HAP-1 (cell line): ENCODE data around the gene CFAP74.

Experiments
- DNase-seq, 2 experiments: peaks; one replicate each; pipeline ENCODE4 v3.0.0-alpha.2; 2016 to 2020; ENCODE audit warnings: low spot score in 2 of 2
- H3K27me3 ChIP-seq: fragments of 250-450 bp; sonication (Bioruptor Pico); 2 replicates; pipeline ENCODE4 v1.5.1; 2020; ENCODE audit warnings: low read depth, mild to moderate bottlenecking, moderate library complexity
- H3K36me3 ChIP-seq: fragments of 250-450 bp; sonication (Bioruptor Pico); replicated peaks from 2 replicates; pipeline ENCODE4 v1.5.1; 2020; ENCODE audit warnings: mild to moderate bottlenecking
- H3K4me1 ChIP-seq: fragments of 250-450 bp; sonication (Bioruptor Pico); 2 replicates; pipeline ENCODE4 v1.5.1; 2020; ENCODE audit warnings: mild to moderate bottlenecking
- H3K4me3 ChIP-seq: fragments of 250-450 bp; sonication (Bioruptor Pico); 2 replicates; pipeline ENCODE4 v1.5.1; 2020; ENCODE audit warnings: mild to moderate bottlenecking, moderate library complexity
- H3K9me3 ChIP-seq: fragments of 250-450 bp; sonication (Bioruptor Pico); 2 replicates; pipeline ENCODE4 v1.5.1; 2020; ENCODE audit warnings: mild to moderate bottlenecking, moderate library complexity
- in situ Hi-C: fragments of 300-500 bp; cut with MboI; formaldehyde crosslinking; loops from 3 replicates; pipeline ENCODE4 v1.14.3; 2020; ENCODE audit warnings: low sequenced_read_pairs, inconsistent platforms, mixed read lengths

The CFAP74 gene

DNA sequence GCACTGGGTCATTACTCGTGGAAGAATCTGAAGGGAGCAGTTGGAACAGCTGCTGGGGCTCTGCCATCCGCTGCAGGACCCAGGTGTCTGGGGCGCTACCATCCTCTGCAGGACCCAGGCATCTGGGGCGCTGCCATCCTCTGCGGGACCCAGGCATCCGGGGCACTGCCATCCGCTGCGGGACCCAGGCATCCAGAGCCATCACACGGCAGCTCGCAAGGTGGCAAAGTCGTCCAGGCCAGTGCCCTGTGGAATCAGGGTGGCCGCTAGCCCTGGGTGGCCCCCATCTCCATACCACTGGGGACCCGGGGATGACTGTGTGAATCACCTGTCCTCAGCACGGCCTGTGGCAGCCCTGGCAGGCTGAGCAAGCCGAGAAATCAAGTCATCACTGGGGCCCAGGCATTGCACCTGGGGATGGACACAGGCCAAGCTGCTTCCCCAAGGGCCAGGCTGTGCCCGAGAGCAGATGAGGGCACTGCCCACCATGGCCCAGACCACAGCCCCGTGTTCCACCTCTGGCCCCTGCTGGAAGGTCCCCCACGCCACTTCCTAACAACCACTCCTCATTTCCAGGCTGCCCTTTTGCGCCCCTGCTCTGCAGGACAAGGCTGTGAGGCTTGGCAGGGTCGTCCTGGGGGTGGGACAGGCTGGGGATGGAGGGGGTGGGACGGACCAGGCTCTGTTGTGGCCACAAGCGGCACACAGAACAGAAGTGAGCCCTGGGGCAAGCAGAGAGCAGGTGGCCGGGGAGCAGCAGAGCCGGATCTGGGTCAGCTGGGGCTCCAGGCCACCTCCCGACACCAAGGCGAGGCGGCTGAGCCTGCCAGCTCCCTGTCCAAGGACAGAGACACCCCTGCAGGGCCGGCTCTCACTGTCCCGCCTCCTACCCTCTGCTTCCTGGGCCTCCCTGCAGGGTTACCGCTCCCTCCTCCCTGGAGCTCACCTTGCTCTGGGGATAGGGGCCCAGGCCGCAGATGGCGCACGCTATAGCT is 28.3 kb upstream of the CFAP74 start:
- no peak overlapping the region for H3K4me3 ChIP-seq
- H3K9me3 ChIP-seq, result no peaks in the 10 kb centered on the region
- no peaks in the 10 kb centered on the region for H3K36me3 ChIP-seq
- in situ Hi-C loops, result no loop called here
- H3K4me1 ChIP-seq, result no peaks in the 10 kb centered on the region
- H3K27me3 ChIP-seq, result no peaks in the 10 kb centered on the region
- DNase-seq, result no peak

DNA sequence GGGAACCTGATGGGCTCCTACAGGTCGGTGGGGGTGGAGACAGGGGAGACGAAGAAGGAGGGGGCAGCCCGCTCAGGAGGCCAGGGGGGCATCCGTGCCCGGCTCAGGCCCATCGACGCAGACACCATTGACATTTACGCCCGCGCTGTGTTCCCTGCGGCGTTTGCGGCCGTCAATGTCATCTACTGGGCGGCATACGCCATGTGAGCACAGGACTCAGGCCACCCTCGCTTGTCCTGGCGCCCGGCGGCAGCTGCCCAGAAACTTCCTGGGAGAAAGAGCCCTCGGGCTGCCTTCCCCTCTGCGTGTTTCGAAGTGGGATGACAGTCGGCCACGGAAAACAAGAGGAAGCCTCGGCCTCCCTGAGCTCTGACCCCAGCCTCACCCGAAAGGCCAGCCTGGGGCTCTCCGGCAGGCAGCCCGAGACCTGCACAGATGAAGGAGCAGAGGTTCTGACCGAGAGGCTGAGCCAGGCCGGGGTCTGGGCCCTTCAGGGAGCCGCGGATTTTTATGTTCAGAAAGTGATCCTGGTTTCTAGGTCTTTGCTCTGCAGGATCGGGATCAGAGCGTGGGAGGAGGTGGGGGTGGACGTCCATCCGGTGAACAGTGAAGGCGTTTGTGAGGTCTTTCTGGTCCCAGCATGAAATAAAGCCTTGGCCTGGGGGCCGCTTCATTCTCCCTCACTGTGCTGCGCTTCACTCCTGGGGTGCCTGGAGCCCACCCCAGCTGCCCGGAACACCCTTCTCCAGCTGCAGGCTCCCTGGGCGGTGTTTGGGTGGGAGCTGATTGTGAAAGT is 26.7 kb upstream of the CFAP74 start:
- H3K4me3 ChIP-seq, result no peak overlapping the region
- in situ Hi-C loops, result no loop called here
- no peaks in the 10 kb centered on the region for H3K36me3 ChIP-seq
- DNase-seq, result no peak
- H3K9me3 ChIP-seq, result no peaks in the 10 kb centered on the region
- no peaks in the 10 kb centered on the region for H3K4me1 ChIP-seq
- H3K27me3 ChIP-seq, result peaks cover 5% of the 10 kb centered on the region; the same call in 1 of the 2 replicates

DNA sequence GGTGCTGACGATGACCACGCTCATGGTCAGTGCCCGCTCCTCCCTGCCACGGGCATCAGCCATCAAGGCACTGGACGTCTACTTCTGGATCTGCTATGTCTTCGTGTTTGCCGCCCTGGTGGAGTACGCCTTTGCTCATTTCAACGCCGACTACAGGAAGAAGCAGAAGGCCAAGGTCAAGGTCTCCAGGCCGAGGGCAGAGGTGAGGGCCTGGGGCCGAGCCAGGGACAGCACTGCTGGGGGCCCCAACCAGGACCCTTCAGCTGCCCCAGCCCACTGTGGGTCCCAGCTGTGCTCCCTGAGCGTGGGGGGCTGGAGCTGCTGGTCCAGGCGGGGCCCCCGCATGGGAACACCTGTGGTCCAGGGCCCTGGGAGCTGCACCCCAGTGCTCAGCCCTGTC is 26.0 kb upstream of the CFAP74 start:
- peaks cover 5% of the 10 kb centered on the region; the same call in 1 of the 2 replicates for H3K27me3 ChIP-seq
- DNase-seq, result no peak

DNA sequence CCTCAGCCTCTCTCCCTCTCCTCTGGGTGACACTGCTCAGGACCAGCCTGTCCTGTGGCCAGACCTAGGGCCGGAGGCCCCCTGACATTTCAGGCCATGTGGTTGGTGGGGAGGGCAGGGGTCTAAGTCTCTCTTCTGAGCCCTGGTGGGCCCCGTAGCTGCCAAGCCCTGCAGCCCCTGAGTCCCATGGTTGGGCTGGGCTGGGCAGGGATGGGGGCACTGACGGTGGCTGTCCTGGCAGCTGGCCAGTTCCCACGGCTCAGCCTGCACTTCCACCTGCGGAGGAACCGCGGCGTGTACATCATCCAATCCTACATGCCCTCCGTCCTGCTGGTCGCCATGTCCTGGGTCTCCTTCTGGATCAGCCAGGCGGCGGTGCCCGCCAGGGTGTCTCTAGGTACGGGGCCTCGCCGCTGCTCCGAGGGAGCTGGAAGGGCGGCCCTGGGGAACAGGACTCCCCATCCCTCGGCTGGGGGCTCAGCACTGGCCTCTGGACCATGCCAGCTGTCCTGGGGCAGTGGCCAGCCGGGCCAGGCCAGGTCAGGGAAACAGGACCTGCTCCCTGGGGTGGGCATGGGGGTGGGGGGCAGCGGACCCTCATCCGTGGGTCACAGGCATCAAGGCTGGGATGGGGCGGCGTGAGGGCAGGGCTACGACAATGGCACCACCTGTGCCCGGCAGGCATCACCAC is 25.4 kb upstream of the CFAP74 start:
- Histone ChIP-seq H3K4me3 (no peak overlapping the region), H3K4me1 (no peaks in the 10 kb centered on the region), H3K27me3 (peaks cover 5% of the 10 kb centered on the region; the same call in 1 of the 2 replicates), H3K36me3 (no peaks in the 10 kb centered on the region), H3K9me3 (no peaks in the 10 kb centered on the region)
- in situ Hi-C loops, result no loop called here
- DNase-seq, result no peak

More for the DNA sequence above, 26.0 kb upstream of the CFAP74 start:
- in situ Hi-C loops, result no loop called here
- Histone ChIP-seq H3K9me3 (no peaks in the 10 kb centered on the region), H3K4me3 (no peak overlapping the region), H3K4me1 (no peaks in the 10 kb centered on the region), H3K36me3 (no peaks in the 10 kb centered on the region)

DNA sequence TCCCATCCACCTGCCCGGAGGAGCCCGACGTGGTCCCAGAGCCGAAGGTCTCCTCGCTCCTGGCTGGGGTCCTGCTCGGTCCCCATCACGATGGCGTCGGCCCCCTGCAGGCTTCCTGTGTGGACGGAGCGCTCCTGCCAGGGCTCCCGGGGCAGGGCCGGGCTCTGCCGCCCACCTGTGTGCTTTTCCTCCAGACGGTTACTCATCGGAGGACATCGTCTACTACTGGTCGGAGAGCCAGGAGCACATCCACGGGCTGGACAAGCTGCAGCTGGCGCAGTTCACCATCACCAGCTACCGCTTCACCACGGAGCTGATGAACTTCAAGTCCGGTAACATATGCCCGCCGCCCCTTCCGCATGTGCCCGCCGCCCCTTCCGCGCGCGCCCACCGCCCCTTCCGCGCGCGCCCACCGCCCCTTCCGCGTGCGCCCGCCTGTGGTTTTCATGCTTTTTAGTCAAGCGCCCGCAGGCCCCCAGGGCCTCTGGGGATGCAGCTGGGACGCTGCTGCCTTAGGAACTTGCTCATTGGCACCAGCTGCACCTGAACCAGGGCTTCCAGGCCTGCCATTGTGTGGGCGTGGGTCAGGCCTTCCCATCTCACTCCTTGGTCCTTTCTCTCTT is 24.5 kb upstream of the CFAP74 start:
- no peaks in the 10 kb centered on the region for H3K36me3 ChIP-seq
- H3K4me3 ChIP-seq, result no peak overlapping the region
- no peak for DNase-seq
- peaks cover 5% of the 10 kb centered on the region; the same call in 1 of the 2 replicates for H3K27me3 ChIP-seq
- H3K4me1 ChIP-seq, result no peaks in the 10 kb centered on the region
- in situ Hi-C loops, result no loop called here
- no peaks in the 10 kb centered on the region for H3K9me3 ChIP-seq

DNA sequence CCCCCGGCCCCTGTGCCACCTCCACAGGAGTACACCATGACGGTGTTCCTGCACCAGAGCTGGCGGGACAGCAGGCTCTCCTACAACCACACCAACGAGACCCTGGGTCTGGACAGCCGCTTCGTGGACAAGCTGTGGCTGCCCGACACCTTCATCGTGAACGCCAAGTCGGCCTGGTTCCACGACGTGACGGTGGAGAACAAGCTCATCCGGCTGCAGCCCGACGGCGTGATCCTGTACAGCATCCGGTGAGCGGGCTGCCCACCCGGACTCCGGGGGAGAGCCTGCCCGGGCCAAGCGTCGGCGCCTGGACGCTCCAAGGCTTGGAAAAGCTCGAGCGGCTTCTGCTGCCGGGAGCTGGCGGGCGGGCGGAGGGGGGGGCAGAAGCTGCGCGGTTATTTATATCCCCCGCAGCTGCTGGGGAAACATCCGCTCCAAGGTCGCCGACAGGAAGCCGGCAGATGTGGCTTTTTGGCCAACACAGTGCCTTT is 21.9 kb upstream of the CFAP74 start:
- H3K27me3 ChIP-seq, result peaks cover 18% of the 10 kb centered on the region

DNA sequence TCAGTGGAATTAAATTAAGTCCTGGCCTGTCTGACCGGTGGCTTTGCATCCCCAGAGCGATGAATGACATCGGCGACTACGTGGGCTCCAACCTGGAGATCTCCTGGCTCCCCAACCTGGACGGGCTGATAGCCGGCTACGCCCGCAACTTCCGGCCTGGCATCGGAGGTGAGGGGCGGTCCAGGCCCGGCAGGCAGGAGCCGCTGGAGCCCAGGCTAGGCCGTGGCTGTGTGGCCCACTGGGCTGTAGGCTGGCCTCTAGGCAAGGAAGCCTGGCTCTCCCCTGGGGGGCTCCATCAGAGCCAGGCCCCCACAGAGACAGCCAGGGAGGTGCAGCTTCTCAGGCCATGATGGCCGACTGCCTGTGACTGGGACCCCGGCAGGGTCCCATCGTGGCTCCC is 21.3 kb upstream of the CFAP74 start:
- in situ Hi-C loops, result no loop called here
- DNase-seq, result no peak
- H3K4me3 ChIP-seq, result no peak overlapping the region
- H3K4me1 ChIP-seq, result no peaks in the 10 kb centered on the region; the same call in 1 of the 2 replicates
- H3K27me3 ChIP-seq, result peaks cover 24% of the 10 kb centered on the region
- no peaks in the 10 kb centered on the region for H3K36me3 ChIP-seq
- no peaks in the 10 kb centered on the region for H3K9me3 ChIP-seq

More for the DNA sequence above, 21.9 kb upstream of the CFAP74 start:
- no peak for DNase-seq
- H3K9me3 ChIP-seq, result no peaks in the 10 kb centered on the region
- H3K4me3 ChIP-seq, result no peak overlapping the region
- in situ Hi-C loops, result no loop called here
- H3K4me1 ChIP-seq, result no peaks in the 10 kb centered on the region
- H3K36me3 ChIP-seq, result no peaks in the 10 kb centered on the region

DNA sequence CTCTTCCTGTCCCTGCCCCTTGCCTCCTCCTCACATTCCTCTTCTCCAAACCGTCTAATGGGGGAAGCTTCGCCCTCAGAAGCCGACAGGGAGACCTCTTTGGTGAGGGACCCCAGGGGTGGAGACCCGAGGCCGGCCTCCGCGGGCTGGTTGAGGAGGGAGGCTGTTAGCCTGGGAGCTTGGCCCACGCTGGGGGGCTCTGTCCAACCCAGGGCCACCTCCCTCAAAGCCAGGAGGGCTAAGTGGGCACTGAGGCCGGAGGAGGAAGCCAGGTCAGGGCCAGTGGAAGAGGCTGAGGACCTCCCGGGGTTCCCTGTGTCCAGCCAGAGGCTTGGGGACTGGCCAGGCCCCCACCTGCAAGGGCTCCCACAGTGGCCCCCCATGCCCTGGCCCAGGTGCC is 20.9 kb upstream of the CFAP74 start:
- Histone ChIP-seq H3K27me3 (peaks cover 28% of the 10 kb centered on the region), H3K4me1 (peaks cover 2% of the 10 kb centered on the region; the same call in 1 of the 2 replicates), H3K36me3 (no peaks in the 10 kb centered on the region), H3K4me3 (no peak overlapping the region), H3K9me3 (no peaks in the 10 kb centered on the region)
- no peak for DNase-seq
- in situ Hi-C loops, result no loop called here

DNA sequence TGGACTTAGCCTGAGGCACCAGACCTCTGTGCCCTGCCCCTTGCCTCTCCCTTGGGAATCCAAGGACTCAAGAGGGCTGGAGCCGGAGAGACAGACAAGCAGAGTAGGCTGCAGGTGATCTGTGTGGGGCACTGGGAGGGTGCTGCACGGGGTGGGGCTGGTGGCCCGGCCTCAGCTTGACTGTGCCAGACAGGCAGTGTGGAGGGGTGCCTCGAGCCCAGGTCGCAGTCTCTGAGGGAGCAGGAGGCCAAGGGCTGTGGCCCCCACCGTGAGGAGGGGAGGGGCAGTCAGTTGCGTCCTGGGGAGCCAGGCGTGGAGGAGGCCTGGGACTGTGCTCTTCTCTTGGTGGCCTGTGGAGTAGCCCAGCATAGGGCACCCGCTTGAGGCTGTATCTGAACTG is 19.6 kb upstream of the CFAP74 start:
- Histone ChIP-seq H3K36me3 (no peaks in the 10 kb centered on the region), H3K4me3 (no peak overlapping the region), H3K4me1 (peaks cover 2% of the 10 kb centered on the region; the same call in 1 of the 2 replicates), H3K27me3 (peaks cover 28% of the 10 kb centered on the region), H3K9me3 (no peaks in the 10 kb centered on the region)
- in situ Hi-C loops, result no loop called here
- no peak for DNase-seq

DNA sequence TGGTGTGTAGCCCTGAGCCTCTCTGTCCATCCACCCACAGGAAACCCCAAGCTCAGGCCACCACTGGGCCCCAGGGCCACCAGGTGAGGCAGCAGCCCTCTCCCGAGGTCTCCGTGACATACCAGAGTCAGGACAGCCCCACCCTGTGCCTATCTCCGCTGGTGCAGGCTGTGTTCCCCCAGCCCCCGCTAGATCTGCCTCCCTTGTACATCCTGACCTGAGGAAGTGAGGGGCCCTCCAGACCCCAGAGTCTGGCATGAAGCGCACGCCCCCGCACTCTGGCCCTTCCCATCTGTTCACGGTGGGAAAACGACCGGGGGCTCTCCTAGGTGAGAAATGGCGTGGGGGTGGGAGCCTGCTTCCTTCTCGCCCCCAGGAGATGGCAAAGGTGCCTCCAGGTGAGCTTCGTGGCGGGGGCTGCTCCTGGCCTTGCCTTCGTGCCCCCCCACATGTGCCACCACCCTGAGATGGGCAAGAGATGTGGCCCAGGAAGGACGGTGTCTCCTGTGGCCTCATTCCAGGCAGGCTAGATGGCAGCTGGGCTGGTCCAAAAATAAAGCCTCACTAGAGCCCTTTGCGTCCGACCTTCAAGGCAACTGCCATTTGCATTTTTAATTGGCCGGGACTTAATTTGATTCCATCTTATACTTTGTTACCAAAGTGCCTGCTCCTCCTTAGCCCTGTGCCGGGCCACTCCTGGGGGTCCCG is 18.6 kb upstream of the CFAP74 start:
- H3K27me3 ChIP-seq, result peaks cover 28% of the 10 kb centered on the region
- no peaks in the 10 kb centered on the region for H3K36me3 ChIP-seq
- H3K9me3 ChIP-seq, result no peaks in the 10 kb centered on the region
- in situ Hi-C loops, result no loop called here
- peaks cover 2% of the 10 kb centered on the region; the same call in 1 of the 2 replicates for H3K4me1 ChIP-seq
- H3K4me3 ChIP-seq, result no peak overlapping the region
- DNase-seq, result no peak

DNA sequence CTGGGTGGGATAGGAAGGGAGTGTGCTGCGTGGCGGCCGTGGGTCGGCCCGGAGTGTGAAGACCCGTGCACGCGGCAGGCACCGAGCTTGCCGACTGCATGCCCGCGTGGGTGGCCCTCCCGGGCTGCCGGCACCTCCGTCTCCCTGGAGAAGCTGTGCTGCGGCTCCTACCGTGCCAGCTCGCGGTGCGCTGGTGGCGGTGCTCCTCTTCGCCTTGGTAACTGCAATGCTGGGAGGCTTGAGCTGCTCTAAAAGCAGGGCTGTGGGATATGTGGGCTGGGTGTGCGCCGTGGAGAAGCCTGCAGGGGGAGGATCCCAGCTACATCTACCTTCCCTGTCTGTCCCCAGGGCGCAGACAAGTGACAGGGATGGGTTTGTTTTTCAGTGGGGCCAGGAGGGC is 18.0 kb upstream of the CFAP74 start:
- Histone ChIP-seq H3K4me3 (no peak overlapping the region), H3K4me1 (peaks cover 2% of the 10 kb centered on the region; the same call in 1 of the 2 replicates), H3K27me3 (peaks cover 28% of the 10 kb centered on the region), H3K36me3 (no peaks in the 10 kb centered on the region), H3K9me3 (no peaks in the 10 kb centered on the region)
- in situ Hi-C loops, result no loop called here
- no peak for DNase-seq

DNA sequence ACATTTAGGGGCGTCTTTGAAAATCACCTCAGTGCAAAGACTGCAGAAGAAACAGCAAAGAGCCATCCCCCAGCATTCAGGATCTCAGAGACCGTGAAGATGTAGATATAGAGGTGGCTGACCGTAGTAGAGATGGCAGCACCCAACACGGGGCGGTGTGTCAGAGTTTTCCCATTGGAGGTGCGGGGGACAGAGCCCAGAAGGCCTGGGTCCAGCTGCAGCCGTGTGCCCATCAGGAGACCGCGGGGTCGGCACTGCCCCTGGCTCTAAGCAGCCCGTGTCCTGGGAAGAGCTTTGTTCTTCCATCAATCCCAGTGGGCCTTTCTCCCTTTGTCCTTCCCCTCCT is 16.7 kb upstream of the CFAP74 start:
- peaks cover 2% of the 10 kb centered on the region; the same call in 1 of the 2 replicates for H3K4me1 ChIP-seq
- in situ Hi-C loops, result no loop called here
- no peak overlapping the region for H3K4me3 ChIP-seq
- H3K27me3 ChIP-seq, result peaks cover 23% of the 10 kb centered on the region
- H3K9me3 ChIP-seq, result no peaks in the 10 kb centered on the region
- DNase-seq, result no peak
- no peaks in the 10 kb centered on the region for H3K36me3 ChIP-seq
